Stimulated activated CD4-positive, alpha-beta T cell treated with anti-CD3 and anti-CD28 coated beads, Interleukin-15, amount 100 ng/mL, for 1 hour (primary cell): Measurements from ENCODE around the gene SLC23A3.

Experiments used
- DNase-seq, 2 donors: peaks; one replicate each; pipeline ENCODE4 v3.0.0-alpha.2; 2020; ENCODE audit warnings: low read depth in 1 of 2, low spot score in 1 of 2

The SLC23A3 gene

DNA sequence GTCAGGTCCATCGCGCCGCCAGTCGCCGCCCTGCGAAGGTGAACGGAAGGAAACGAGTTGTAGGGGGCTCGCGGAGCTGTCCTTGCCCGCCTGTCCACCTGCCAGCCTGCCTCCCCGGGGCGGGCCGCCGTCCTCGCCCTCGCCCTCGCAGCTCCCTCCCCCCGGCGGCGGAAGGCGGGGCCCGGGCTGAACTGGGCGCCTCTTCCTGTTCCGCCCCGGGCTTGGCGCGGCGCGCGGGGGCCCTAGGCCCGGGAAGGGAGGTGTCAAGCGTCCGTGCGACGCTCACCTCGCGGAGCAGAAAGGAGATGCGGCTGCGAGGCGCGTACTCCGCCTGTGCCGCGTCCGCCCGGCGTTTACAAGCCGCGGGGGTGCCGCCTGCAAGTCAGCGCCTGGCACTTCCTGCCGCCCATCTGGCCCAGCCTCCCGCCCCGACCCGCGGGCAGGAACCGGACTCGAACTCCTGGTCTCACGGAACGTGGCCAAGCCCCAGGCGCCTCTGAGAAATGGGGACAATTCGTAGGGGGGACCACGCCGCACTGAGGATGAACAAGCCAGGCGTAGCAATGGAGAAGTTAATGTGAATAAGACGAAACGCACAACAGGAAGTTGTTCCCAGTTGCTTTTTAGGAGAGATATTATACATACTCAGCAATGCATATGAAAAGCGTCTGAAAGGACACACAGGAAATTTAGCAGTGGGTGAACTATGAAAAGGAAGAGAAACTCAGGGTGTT, 7.2 kb upstream of the SLC23A3 start, which contains the start of gene CNPPD1:
Gene CNPPD1, minus strand, starts transcription at position 108 of the 734 bp plus-strand sequence. Its CDS starts 97 bp downstream, at position 11.
- DNase-seq = peak; percentile 76 to 83

DNA sequence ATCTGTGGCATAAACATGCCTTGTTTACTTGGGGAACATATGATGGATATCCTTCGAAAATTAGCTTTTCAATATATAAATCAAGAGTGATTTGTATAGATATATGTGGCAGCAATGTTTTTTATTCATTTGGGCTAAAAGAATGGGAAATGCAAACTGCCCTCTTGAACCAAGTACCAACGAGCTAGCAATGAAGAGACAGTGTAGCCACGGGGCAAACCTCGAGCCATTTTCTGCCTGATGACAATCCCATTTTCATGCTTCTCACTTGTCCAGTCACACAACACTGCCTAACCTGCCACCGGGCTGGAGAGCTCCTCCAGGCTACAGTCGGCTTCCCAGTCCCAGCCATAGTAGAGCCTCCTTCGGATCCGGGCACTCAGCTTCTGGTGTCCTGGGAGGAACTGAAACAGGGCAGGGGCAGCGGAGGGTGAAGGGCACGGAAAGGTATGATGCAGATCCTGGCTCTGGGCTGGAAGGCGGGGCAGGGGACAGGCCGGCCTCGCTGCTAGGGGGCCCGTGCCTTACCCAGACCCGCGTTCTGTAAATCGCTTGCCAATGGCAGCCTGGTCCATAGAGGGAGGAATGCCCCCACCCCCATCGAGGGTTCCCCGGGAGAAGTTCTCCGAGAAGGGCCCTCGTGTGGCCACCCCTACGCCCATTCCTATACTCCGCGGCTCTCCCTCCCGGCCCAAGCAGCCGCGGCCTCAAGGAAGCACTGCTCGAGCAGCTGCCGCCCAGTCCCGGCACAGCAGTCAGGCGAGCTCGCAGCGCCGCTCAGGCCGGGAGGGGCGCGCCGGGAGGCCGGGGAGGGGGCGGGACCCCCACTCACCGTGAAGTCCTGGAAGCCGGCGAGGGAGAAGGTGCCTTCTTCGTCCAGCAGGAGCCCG, 6.3 kb upstream of the SLC23A3 start:
- DNase-seq = no peak

DNA sequence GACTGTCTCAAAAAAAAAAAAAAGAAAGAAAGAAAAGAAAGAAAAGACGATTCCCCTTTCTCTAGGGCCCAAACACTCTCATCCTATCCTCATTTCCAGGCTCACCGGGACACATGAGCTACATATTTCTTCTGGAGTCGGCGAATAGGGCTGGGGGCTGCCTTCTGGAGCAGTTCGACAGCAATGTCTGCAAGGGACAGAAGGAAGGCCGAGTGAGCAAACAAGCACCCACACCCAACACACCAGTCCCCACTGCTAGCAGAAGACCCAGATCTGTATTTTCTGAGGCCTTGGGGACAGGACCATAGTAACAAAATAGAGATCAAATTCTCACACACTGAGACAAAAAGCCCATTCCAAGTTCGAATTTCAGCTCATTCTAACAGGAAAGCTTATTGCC, 5.7 kb upstream of the SLC23A3 start:
- DNase-seq = no peak

DNA sequence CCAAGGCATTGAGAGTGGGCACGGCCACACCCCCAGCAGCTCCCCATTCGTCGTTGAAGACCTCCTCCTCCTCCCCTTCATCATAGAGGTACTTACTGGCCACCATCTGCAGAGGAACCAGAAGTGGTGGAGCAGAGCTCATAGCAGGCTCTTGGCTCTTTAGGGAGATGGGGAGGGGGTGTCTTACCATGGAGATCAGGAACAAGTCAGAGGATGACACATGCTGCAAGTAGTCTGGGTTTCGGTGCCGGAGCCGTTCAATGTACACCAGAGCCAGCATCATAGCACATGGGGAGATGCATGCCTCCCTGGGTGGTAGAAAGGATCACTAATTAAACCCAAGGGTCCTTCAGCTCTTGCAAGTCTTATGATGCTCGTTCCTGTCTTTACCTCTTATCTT, 5.0 kb upstream of the SLC23A3 start:
- DNase-seq = no peak

DNA sequence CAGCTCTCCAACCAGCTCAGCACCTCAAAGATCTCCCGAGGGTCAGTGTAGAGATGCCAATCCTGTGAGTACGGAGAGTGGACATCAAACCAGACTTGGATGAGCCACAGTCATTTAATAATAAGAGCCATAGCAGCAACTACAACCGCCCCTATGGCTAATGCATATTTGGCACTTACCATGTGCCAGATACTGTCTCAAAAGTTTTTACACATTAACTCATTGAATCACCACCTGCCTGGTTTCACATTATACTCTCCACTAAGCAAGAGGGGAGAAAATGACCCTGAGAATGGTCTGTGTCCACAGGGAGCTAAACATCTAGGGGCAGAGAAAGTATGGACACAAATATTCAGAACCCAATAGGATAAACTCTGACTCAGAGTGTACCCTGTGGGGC, 4.3 kb upstream of the SLC23A3 start:
- DNase-seq = no peak

DNA sequence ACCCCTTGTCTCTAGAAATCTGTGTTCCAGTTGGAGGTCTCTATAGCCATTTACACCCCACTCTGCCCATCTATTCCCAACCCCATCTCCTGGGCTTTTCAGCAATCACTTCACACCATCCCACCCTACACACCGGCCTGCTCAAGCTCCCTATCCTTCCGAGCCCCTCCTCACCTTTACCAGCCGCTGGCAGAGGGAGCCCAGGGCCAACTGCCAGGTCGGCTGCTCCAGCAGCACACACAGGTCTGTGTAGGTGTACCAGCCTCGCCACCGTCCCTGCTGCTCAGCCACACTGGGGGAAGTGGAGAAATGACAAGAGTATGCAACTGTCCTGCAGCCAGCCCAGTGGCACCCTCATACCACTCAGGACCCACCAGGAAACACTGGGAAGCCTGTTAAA, 3.3 kb upstream of the SLC23A3 start:
- DNase-seq = no peak

DNA sequence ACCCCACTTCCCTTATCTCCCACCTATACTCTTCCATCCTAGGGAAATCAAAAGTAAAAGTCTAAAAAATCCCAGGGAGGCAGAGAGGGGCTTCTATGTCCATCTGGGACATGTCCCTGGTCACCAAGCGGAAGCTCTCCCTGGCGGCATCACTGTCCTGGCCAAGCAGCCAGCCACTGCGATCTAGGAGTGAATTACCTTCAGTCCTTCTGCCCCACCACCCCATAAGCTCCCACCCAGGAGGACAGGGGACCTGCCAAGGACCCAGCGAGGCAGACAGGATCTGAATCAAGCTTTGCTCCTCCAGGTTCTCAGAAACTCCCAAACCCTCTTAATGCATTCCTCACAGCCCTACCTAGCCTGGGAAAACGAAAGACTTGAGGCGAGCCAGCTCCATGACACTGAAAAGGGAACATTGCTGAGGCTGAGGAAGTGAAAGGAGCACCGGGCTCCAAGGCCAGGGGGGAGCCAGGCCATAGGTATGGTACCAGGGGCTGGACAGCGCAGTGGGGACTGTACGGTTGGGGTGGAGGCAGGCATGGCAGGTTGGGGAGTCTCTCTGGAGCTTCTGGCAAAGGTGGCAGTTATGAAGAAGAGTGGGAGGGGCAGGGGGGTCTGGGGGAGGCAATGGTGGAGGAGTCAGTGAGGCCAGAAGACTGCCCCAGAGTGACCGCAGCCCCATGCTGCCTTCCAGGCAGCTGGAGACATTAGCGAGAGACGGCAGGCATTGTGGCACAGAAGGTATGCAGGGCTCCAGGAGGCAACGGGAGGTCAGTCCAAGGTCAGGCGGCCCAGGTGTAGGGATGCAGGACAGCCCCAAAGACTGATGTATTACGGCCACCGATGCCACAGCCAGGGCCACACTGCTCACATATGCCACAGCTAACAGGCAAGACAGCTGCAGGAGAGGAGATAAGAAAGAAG, 2.7 kb upstream of the SLC23A3 start:
- no peak for DNase-seq

DNA sequence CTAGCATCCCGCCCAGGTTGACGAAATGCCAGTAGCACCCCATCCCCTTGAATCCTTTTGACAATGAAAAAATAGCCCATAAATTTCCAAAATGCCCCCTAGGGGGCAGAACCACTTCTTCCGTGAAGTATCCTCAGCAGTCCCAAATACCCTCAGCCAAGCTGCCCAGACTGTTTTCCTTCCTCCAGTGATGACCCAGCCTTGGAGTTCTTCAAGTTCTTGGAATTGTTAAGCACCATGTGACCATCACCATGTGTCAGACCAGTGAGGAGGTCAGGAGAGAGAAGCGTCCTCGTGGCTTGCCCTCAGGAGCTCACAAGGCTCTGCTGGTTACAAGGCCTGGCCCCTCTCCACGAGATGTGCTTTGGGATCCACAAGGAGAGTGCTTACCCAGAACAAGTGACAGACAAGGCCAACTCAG, 1.4 kb upstream of the SLC23A3 start:
- DNase-seq = no peak

DNA sequence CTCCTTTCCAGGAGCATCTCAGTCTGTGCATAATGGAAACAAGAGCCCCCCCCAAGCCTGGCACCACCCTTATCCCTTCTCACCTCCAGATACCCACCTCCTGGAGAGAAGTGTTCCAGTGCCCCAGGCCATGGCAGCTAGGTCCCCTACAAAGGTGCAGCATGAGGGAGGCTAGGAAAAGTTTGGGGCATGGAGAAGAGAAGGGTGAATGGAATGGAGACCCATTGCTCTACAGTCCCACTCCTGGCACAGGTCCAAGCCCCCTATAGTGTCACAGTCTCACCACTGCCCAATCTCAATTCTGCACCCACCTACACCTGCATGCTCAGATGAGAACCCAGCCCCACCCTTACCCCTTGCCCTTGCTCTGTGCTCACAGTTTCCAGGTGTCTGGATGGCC, 897 bp downstream of the SLC23A3 start:
- DNase-seq = no peak

DNA sequence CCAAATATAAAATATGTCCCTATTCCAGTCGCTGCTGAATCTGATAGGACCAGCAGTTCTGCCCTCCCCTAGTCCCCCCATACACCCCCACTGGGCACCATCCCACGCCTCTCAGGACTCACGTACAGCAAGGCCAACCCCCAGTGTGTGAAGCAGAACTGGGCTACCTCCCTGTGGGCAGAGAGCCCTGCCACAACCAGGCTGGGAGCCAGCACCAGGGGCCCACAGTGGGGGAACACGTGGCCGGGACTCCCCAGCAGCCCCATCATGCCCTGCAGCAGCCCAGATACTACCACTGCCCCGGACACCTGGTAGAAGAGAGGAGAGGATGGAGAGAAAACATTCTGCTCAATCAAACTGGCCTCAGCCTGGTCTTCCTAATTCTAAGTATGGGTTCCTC, 1.3 kb downstream of the SLC23A3 start:
- DNase-seq = no peak

DNA sequence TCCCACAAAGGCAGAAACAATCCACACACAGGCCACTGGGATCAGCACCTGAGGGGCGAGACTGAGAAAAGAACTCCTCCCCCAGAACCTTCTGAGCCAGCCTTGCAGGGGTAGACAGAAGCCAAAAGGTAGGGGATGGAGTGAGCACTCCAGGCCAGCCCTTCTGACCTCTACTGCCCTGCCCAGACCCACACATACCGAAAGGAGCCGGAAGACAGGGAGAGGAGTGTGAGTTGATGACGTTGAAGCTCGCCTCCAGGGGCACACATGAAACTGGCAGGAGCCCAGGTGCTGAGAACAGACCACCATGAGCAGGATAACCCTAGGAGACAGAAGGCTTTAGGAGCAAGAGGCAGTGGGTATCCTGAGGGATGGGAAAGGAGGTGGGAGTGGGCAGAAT, 1.8 kb downstream of the SLC23A3 start:
- DNase-seq = no peak

DNA sequence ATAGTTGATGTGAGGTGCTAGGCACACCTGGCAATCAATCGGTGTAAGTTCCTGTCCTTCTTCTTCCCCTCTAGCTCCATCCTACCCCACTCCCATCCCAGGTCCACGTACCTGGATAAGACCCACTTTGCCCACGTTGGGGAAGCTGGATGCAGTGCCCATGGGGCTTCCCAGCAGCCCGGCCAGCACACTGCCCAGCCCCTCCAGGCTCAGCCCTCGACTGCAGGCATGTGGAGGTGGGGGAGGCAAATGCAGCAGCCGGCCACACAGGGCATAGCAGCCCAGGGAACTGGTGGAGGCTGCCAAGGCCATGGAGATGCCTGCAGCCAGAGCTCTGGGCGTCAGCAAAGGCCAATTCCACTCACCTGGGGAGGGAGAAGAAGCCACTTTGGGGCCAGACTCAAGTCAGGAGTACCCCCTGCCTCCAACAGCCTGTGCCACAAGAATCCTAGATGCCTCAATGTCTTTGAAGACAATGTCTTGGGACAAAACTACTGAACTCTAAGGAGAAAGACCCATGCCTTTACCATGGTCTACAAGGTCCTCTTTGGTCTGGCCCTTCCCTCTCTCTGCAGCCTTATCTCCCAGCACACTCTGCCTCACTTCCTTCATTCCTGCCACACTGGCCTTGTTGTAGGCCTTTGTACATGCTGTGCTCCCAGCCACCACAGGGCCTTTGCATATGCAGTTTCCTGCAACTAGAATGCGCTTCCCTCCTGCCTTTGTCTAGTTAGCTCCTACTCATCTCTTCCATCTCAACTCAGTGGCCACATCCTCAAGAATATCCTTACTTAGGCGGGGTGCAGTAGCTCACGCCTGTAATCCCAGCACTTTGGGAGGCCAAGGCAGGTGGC, 4.5 kb downstream of the SLC23A3 start:
- no peak for DNase-seq

DNA sequence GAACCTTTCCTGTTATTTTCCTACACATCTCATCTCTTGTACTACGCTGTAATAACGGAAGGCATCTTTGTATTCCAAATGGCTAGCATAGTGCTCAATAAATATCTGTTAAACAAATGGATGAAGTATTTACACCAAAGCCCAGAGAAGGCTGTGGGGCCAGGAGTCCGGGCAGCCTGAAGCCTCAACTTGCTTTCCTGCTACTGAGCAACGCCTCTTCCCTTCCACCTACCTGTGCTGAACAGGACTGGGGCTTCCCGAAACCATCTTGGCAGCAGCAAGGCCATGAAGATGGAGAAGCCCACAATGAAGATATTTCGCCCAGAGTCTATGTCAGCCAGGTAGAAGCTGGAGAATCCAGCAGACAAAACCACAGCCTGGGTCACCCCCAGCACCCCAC, 6.7 kb downstream of the SLC23A3 start:
- DNase-seq = no peak

DNA sequence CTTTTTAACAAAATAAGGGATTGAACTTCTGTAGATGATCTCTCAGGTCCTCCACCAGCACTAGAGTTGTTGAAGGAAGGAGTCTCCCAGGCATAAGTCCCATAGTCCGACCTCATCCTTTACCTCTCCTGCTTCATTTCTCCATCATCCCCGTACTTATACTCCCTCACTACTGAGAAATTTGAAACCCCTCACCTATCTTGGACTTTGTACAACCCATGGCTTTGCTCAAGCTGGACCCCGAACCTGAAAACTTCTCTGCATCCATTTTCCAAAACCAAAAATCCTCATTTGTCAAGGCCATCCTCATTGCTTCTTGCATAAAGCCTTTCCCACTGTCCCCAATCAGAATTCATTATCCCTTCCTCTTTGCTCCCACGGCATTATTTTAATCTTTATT, 8.7 kb downstream of the SLC23A3 start:
- no peak for DNase-seq

DNA sequence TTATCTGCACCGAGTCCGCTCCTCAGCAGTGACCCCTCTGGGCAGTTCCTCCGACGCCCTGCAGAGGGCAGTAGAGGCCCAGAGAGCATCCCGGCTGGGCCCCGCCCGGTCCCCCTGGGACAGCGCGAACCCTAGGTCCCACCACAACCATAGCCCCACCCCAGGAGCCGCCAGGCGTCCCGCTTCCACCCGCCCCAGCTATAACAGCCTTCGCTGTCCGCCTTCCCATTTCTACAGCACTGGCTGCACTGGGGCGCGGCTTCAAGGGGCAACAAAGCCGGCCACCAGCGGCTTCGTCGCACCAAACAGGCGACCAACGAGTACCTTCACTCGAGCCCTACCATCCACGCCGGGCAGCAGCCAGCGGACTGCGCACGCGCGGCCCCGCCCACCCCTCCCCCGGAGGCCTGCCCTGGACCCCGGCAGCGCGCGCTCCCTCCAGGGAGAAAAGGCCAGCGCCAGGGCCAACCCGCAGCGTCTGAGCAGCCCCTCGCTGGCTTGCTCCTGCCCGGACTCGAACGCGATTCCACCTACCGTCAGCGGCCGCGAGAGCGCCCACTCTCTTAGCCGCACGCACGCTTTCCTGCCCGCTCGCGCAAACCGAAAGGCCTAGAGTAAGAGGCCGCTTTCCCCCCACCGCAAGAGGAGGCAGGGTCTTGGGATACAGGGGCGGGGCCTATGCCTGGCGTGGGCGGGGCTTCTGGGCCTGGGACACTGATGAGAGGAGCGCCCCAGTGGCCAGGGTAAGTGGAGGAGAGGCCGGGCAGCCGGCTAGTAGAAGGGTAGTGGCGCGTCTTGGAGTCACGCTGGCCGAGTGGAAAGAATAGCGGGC, 9.4 kb downstream of the SLC23A3 start, which contains the start of gene NHEJ1:
Gene NHEJ1, minus strand, starts transcription at position 630 of the 832 bp plus-strand sequence. CDS start 2,453 bp downstream, outside the sequence.
- DNase-seq = peak; percentile 87 to 90

DNA sequence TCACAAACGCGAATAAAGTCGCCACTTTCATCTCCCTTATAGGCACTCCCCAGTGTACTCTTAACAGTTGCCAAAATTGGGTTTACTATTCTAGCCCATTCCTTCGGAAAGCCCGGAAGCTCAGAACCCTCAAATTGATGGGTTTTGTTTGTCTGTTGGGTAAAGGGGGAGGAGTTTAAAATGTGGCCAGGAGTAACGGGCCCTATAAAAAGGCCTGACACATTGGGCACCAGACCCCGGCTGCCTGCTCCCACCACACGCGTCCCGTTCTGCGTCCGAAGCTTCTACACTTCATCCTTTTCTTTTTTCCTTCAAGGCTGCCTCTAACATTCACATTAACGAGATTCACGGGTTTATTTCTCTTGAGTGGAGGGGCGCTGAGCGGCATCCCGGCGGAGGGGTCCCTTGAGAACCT, 10.1 kb downstream of the SLC23A3 start:
- no peak for DNase-seq

DNA sequence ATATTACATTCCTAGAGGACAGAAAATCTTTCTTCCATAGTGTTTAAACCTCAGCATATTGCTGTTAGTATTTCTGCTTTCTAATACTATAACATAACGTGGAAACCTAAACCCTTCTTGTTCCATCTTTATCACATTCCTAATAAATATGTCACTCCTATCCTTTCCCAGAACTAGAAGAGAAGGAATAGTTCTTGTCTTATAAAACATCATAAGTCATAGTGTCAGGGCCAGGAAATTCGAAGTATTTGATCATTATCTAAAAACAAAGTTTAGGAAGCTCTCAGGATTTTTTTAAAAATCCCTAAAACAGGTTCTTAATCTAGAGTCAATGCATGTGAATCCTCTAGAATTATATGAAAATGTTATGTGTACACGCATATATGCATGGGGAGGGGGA, 11.2 kb downstream of the SLC23A3 start:
- DNase-seq = no peak

DNA sequence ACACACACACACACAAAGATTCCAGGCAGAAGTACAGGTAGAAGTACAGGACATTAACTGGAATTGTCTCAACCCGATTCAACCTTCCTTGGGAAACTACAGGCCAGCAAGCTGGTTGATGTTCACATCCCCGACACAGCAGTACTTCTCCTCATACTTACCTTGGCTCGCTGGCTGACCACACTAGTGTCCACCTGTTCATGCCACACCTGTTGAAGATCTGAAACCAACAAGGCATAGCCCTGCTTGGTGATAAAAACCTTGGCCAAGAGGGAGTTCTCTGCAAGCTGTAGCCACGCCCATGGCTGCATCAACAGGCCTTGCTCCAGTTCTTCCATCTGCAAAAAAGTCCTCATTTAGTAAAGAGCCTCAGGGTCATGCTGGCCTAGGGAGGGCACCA, 11.8 kb downstream of the SLC23A3 start:
- no peak for DNase-seq

DNA sequence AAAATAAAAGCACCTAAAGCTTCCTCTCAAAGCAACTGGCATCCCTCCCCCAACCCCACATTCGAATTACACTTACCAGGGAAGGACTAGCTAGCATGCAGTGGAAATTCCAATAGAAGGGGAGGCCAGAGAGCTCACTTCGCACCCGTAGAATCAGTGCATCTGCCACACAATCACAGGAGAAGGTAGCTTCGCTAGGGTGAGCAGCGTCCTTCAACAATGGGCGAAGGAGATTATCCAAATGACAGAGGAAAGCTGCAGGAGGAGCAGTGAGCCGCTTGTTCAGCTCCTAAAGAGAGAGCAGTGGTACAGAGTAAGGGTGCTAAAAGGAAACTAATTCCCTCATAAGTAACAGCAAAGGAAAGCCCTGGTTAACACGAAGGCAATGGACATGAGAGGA, 12.4 kb downstream of the SLC23A3 start:
- no peak for DNase-seq
